Measurements from ENCODE around the gene SLC38A7.

Gene SLC38A7

DNA sequence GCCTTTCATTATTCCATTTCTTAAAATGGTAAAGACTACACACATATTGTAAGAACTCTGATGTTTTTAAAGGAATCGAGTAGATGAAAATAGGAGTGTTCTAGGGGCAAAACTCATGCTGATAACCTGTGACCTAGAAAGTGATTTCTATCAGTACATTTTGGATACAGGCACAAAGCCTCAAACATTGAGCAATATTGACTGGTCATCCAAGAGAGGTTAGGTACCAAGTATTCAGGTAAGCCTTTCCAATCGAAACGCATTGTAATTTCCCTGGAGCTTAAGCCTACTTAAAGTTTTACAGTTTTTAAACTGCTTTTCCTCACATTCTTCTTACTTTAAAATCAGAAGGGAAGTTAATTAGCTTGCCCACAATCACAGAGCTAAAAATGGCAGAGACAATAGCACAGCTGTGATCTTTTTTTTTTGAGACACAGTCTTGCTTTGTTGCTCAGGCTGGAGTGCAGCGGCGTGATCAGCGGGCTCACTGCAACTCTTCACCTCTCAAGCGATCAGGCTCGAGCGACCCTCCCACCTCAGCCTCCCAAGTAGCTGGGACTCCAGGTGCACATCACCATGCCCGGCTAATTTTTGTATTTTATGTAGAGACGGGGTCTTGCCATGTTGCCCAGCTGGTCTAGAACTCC, 46.3 kb upstream of the SLC38A7 start:
- no peak for TF ChIP-seq FOXP2 (optimal IDR thresholded peaks at IDR 0.05; ENCODE audit: borderline replicate concordance, extremely low read depth, extremely low read length, insufficient read depth)
- TF ChIP-seq, protein P1, sequence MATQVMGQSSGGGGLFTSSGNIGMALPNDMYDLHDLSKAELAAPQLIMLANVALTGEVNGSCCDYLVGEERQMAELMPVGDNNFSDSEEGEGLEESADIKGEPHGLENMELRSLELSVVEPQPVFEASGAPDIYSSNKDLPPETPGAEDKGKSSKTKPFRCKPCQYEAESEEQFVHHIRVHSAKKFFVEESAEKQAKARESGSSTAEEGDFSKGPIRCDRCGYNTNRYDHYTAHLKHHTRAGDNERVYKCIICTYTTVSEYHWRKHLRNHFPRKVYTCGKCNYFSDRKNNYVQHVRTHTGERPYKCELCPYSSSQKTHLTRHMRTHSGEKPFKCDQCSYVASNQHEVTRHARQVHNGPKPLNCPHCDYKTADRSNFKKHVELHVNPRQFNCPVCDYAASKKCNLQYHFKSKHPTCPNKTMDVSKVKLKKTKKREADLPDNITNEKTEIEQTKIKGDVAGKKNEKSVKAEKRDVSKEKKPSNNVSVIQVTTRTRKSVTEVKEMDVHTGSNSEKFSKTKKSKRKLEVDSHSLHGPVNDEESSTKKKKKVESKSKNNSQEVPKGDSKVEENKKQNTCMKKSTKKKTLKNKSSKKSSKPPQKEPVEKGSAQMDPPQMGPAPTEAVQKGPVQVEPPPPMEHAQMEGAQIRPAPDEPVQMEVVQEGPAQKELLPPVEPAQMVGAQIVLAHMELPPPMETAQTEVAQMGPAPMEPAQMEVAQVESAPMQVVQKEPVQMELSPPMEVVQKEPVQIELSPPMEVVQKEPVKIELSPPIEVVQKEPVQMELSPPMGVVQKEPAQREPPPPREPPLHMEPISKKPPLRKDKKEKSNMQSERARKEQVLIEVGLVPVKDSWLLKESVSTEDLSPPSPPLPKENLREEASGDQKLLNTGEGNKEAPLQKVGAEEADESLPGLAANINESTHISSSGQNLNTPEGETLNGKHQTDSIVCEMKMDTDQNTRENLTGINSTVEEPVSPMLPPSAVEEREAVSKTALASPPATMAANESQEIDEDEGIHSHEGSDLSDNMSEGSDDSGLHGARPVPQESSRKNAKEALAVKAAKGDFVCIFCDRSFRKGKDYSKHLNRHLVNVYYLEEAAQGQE (IDR thresholded peaks at IDR 0.05; ENCODE audit: insufficient read depth in 1 of 2, low read depth in 2 of 2, low read length in 2 of 2), result no peak
- no peak for TF ChIP-seq POLR2AphosphoS5 (IDR thresholded peaks at IDR 0.05; ENCODE audit: low read depth, low read length)
- no peak for TF ChIP-seq SIN3A (IDR thresholded peaks at IDR 0.05; ENCODE audit: borderline replicate concordance, insufficient read depth, low read length)
- TF ChIP-seq TAF1 (IDR thresholded peaks at IDR 0.05; ENCODE audit: borderline replicate concordance, insufficient read depth, low read length), result no peak

DNA sequence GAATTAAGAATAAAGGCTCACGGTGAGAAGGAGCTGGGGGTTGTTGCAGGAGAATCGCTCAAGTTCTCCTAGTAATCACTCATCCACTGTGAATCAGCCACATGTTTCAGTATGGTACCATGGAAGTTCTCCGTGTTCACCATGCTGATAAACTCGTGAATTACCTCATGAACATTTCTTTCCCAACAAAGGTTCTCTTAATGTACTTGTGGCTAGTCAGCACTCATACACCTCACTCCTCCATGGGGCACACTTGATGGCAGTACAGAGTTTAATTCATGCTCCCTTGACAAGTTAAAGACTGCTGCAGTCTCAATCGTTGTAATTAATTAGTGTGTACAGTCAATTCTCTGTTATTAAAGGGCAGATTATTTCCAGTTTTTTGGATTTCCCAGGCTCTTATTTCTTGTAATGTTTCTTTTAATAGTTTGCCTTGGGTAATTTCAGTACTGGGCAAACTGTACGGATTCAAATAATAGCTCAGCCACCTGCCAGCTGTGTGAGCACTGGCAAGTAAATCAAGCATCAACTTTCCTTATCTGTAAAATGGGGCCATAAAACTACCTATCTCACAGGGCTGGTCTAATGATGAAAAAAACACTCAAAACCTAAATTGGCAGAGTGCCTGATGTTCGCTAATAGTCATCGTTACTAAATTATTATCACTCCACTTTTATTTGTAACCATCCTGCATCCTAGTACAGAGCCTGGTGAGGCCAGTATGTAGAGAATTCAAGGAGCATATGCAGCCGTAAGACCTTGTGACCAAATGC, 43.4 kb upstream of the SLC38A7 start:
- no peak for TF ChIP-seq SIN3A (IDR thresholded peaks at IDR 0.05; ENCODE audit: borderline replicate concordance, insufficient read depth, low read length)
- no peak for TF ChIP-seq FOXP2 (optimal IDR thresholded peaks at IDR 0.05; ENCODE audit: borderline replicate concordance, extremely low read depth, extremely low read length, insufficient read depth)
- TF ChIP-seq, protein P1 (IDR thresholded peaks at IDR 0.05; ENCODE audit: insufficient read depth in 1 of 2, low read depth in 2 of 2, low read length in 2 of 2), result no peak
- no peak for TF ChIP-seq TAF1 (IDR thresholded peaks at IDR 0.05; ENCODE audit: borderline replicate concordance, insufficient read depth, low read length)
- TF ChIP-seq POLR2AphosphoS5 (IDR thresholded peaks at IDR 0.05; ENCODE audit: low read depth, low read length), result no peak

DNA sequence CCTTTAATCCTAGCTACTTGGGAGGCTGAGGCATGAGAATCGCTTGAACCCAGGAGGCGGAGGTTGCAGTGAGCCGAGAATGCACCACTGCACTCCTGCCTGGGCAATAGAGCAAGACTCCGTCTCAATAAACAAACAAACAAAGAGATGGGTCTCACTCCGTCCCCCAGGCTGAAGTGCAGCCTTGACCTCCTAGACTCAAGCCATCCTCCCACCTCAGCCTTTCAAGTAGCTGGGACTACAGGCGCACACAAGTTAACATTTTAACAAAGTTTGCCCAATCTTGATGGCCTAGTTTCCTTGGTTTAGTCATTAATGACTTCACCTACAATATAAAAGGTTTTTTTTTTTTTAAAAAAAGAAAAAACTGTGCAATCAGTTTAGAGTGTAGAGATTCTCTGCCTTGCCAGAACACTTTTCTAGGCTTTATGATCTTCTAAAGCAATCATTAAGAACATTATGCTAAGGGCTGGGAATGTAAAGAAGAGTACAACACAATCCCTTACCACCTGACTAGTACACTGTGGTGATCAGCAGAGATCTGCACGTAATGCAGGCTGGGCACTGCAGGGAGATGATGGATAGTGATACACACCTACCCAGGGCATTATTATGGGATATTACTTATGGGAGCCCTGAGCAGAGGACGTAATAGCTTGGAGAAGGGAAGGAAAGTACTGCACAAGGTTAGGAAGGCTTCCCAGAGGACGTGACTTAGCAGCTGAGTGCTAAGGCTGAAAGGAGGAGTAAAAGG, 42.6 kb upstream of the SLC38A7 start:
- TF ChIP-seq, protein P1 (IDR thresholded peaks at IDR 0.05; ENCODE audit: insufficient read depth in 1 of 2, low read depth in 2 of 2, low read length in 2 of 2), result no peak
- no peak for TF ChIP-seq TAF1 (IDR thresholded peaks at IDR 0.05; ENCODE audit: borderline replicate concordance, insufficient read depth, low read length)
- TF ChIP-seq FOXP2 (optimal IDR thresholded peaks at IDR 0.05; ENCODE audit: borderline replicate concordance, extremely low read depth, extremely low read length, insufficient read depth), result no peak
- TF ChIP-seq POLR2AphosphoS5 (IDR thresholded peaks at IDR 0.05; ENCODE audit: low read depth, low read length), result no peak
- TF ChIP-seq SIN3A (IDR thresholded peaks at IDR 0.05; ENCODE audit: borderline replicate concordance, insufficient read depth, low read length), result no peak

DNA sequence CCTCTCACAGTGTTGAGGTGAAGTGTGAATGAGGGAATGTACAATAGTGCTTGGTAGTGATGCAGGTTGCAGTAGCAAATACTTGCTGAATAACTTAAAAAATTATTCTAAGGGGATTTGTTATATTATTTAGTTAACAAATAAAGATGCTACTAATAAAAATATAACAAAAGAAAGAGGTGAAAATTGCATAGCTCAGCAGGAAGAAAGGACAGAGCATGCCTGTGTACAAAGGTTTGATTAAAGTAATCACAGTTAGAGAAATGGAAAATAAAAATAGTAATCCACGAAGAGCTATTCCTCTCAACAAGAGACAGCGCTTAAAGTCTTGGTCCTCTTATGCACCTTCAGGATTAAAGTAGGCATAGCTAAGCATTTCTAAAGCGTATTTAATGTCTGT, 38.5 kb upstream of the SLC38A7 start:
- TF ChIP-seq FOXP2 (optimal IDR thresholded peaks at IDR 0.05; ENCODE audit: borderline replicate concordance, extremely low read depth, extremely low read length, insufficient read depth) (no peak), TAF1 (IDR thresholded peaks at IDR 0.05; ENCODE audit: borderline replicate concordance, insufficient read depth, low read length) (no peak), SIN3A (IDR thresholded peaks at IDR 0.05; ENCODE audit: borderline replicate concordance, insufficient read depth, low read length) (no peak), POLR2AphosphoS5 (IDR thresholded peaks at IDR 0.05; ENCODE audit: low read depth, low read length) (no peak)
- TF ChIP-seq, protein P1 (IDR thresholded peaks at IDR 0.05; ENCODE audit: insufficient read depth in 1 of 2, low read depth in 2 of 2, low read length in 2 of 2), result no peak
